Measurements from ENCODE around the gene HSPA4L. TPM values are rescaled to one million over a fixed set of nuclear protein-coding genes. Genes with fewer than 3 reads are reported as not detected.

Gene HSPA4L
- total RNA-seq, 1 experiment from 2014 or later = 3.8 TPM

DNA sequence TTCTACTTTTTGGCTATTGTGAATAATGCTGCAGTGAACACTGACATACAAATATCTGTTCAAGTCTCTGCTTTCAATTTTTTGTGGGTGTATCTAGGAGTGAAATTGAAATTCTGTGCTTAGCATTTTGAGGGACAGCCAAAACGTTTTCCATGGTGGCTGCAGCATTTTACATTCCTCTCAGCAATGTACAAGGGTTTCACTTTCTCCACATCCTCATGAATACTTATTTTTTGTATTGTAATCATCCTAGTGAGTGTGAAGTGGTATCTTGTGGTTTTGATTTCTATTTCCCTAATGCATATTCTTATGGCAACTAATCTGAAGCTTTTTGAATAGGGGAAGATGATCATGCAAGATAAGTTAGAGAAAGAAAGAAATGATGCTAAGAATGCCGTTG is 40.3 kb downstream of the HSPA4L start:
- H3K27me3 ChIP-seq (replicated peaks; ENCODE audit: insufficient read depth, low read depth, low read length, poor library complexity) = peaks cover 82% of the 10 kb centered on the region
- intact Hi-C loops (cut with micrococcal nuclease; ENCODE audit: unreplicated experiment) = no loop called here
- BruUV-seq (replicated peaks) = no TSS peak
- no peaks in the 10 kb centered on the region for H3K9me3 ChIP-seq (ENCODE audit: low read depth, low read length, poor library complexity, severe bottlenecking)
- H3K4me1 ChIP-seq (ENCODE audit: insufficient read depth, low read length, poor library complexity, severe bottlenecking) = peaks cover under 1% of the 10 kb centered on the region
- H3K4me3 ChIP-seq (ENCODE audit: low read depth, low read length, poor library complexity, severe bottlenecking) = no peak overlapping the region
- ChIA-PET POLR2A (ENCODE audit: low non-redundant PET) (no interaction called here), CTCF (no interaction called here)
- TF ChIP-seq EZH2 (IDR thresholded peaks at IDR 0.05; ENCODE audit: borderline replicate concordance, low read depth, low read length, poor library complexity, severe bottlenecking) = no peak
- TF ChIP-seq, protein P1, sequence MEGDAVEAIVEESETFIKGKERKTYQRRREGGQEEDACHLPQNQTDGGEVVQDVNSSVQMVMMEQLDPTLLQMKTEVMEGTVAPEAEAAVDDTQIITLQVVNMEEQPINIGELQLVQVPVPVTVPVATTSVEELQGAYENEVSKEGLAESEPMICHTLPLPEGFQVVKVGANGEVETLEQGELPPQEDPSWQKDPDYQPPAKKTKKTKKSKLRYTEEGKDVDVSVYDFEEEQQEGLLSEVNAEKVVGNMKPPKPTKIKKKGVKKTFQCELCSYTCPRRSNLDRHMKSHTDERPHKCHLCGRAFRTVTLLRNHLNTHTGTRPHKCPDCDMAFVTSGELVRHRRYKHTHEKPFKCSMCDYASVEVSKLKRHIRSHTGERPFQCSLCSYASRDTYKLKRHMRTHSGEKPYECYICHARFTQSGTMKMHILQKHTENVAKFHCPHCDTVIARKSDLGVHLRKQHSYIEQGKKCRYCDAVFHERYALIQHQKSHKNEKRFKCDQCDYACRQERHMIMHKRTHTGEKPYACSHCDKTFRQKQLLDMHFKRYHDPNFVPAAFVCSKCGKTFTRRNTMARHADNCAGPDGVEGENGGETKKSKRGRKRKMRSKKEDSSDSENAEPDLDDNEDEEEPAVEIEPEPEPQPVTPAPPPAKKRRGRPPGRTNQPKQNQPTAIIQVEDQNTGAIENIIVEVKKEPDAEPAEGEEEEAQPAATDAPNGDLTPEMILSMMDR (conservative IDR thresholded peaks at IDR 0.05; ENCODE audit: low read depth, low read length) = no peak
- no peak overlapping the region for H3K27ac ChIP-seq (ENCODE audit: low read depth, low read length, poor library complexity, severe bottlenecking)
- DNase-seq (ENCODE audit: low spot score) = peak; percentile 45
- H3K36me3 ChIP-seq (ENCODE audit: insufficient read depth, low read length, poor library complexity, severe bottlenecking) = no peaks in the 10 kb centered on the region

DNA sequence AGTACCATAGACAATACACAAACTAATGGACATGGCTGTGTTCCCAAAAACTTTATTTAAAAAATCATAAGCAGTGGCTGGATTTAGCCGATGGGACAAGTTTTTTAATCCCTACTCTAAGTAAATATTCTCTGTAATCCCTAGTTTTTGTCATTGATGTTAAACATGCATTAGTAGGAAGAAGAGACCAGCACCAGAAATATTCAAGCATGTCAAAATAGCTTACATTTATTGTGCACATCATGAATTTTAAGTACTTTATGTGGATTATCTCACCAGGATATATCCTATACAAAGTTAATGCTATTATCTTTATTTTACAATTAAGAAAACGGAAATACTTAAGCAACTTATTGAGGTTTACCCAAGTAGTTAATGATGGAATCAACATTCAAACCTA is 46.0 kb downstream of the HSPA4L start:
- Histone ChIP-seq H3K27me3 (replicated peaks; ENCODE audit: insufficient read depth, low read depth, low read length, poor library complexity) (peaks cover 87% of the 10 kb centered on the region), H3K36me3 (ENCODE audit: insufficient read depth, low read length, poor library complexity, severe bottlenecking) (no peaks in the 10 kb centered on the region), H3K4me1 (ENCODE audit: insufficient read depth, low read length, poor library complexity, severe bottlenecking) (peaks cover 17% of the 10 kb centered on the region), H3K27ac (ENCODE audit: low read depth, low read length, poor library complexity, severe bottlenecking) (no peak overlapping the region), H3K9me3 (ENCODE audit: low read depth, low read length, poor library complexity, severe bottlenecking) (no peaks in the 10 kb centered on the region), H3K4me3 (ENCODE audit: low read depth, low read length, poor library complexity, severe bottlenecking) (no peak overlapping the region)
- no TSS peak for BruUV-seq (replicated peaks)
- peak; percentile 91 for DNase-seq (ENCODE audit: low spot score)
- intact Hi-C loops (cut with micrococcal nuclease; ENCODE audit: unreplicated experiment) = loop anchor here (5.0 kb wide), 1 partner anchor 54 kb away; the partner anchor contains the start of gene PLK4
- POLR2A ChIA-PET (ENCODE audit: low non-redundant PET) = no interaction called here
- no peak for TF ChIP-seq EZH2 (IDR thresholded peaks at IDR 0.05; ENCODE audit: borderline replicate concordance, low read depth, low read length, poor library complexity, severe bottlenecking)
- TF ChIP-seq, protein P1 (conservative IDR thresholded peaks at IDR 0.05; ENCODE audit: low read depth, low read length) = no peak
- CTCF ChIA-PET = no interaction called here

DNA sequence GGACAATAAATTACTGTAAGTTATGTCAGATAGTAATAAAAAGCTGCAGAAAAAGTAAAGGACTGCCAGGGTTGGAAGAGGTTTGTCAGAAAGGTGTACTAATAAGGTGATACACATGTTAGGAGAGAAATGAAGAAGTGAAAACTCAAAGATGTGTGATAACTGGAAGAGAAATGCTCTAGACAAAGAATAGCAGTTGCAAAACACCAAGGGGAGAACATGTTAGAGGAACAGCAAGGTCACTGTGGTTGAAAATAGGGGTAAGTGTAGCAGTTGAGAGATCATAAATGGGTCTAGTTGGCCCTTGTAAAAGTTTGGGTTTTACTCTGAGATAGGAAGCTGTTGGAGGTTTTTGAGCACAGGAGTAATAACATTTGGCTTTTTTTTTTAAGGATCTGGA is 46.9 kb downstream of the HSPA4L start:
- intact Hi-C loops (cut with micrococcal nuclease; ENCODE audit: unreplicated experiment) = loop anchor here (5.0 kb wide), 1 partner anchor 53 kb away; the partner anchor contains the start of gene PLK4
- ChIA-PET CTCF (no interaction called here), POLR2A (ENCODE audit: low non-redundant PET) (no interaction called here)
- DNase-seq (ENCODE audit: low spot score) = no peak
- peaks cover 85% of the 10 kb centered on the region for H3K27me3 ChIP-seq (replicated peaks; ENCODE audit: insufficient read depth, low read depth, low read length, poor library complexity)
- H3K4me3 ChIP-seq (ENCODE audit: low read depth, low read length, poor library complexity, severe bottlenecking) = no peak overlapping the region
- BruUV-seq (replicated peaks) = no TSS peak
- no peaks in the 10 kb centered on the region for H3K9me3 ChIP-seq (ENCODE audit: low read depth, low read length, poor library complexity, severe bottlenecking)
- peaks cover 17% of the 10 kb centered on the region for H3K4me1 ChIP-seq (ENCODE audit: insufficient read depth, low read length, poor library complexity, severe bottlenecking)
- no peaks in the 10 kb centered on the region for H3K36me3 ChIP-seq (ENCODE audit: insufficient read depth, low read length, poor library complexity, severe bottlenecking)
- H3K27ac ChIP-seq (ENCODE audit: low read depth, low read length, poor library complexity, severe bottlenecking) = no peak overlapping the region
- TF ChIP-seq, protein P1 (conservative IDR thresholded peaks at IDR 0.05; ENCODE audit: low read depth, low read length) = no peak
- no peak for TF ChIP-seq EZH2 (IDR thresholded peaks at IDR 0.05; ENCODE audit: borderline replicate concordance, low read depth, low read length, poor library complexity, severe bottlenecking)

Measured in A673 (cell line).